GM06990 (cell line): Measurements from ENCODE around the gene NOX5.
"Not testable (repeated sequence)": the region's sequence is repeated elsewhere in the genome, so short reads cannot be mapped to it uniquely, and the experiment has no call there.

Source experiments
- DNase-seq: peaks from one replicate; pipeline ENCODE4 v3.0.0-alpha.2; 2011; ENCODE audit not compliant: insufficient read length; ENCODE audit errors: extremely low read depth
- H3K27me3 ChIP-seq: replicated peaks from 2 replicates; pipeline ENCODE4 v1.6.0; 2011; ENCODE audit warnings: low read length; ENCODE audit not compliant: control insufficient read depth, insufficient read depth
- H3K36me3 ChIP-seq: 2 replicates; pipeline ENCODE4 v1.5.1; 2011; ENCODE audit warnings: low read length; ENCODE audit not compliant: control insufficient read depth, insufficient read depth
- H3K4me3 ChIP-seq: replicated peaks from 2 replicates; pipeline ENCODE4 v1.5.1; 2011; ENCODE audit warnings: low read depth, mild to moderate bottlenecking, control low read depth, low read length
- CTCF ChIP-seq: IDR thresholded peaks from 2 replicates; pipeline ENCODE4 v1.5.1; 2011; ENCODE audit warnings: low read length, control low read depth, mild to moderate bottlenecking, inconsistent platforms; ENCODE audit not compliant: insufficient read depth, poor library complexity, severe bottlenecking

The NOX5 gene

GRCh38 chr15:69014454-69014853 lies at the start of gene NOX5:
NOX5 (plus strand) TSS chr15:69014695; CDS start chr15:69014736, 41 bp downstream.
- no peak for DNase-seq
- TF ChIP-seq CTCF = no peak
- Histone ChIP-seq H3K27me3 (no peaks in the 10 kb centered on the region), H3K36me3 (no peaks in the 10 kb centered on the region), H3K4me3 (no peak within 1 kb of the TSS)

- no peak for DNase-seq
- Histone ChIP-seq H3K4me3 (no peak overlapping the region), H3K27me3 (no peaks in the 10 kb centered on the region), H3K36me3 (no peaks in the 10 kb centered on the region)
- no peak for TF ChIP-seq CTCF
Measured at GRCh38 chr15:68966996-68967395, 47.5 kb upstream of the NOX5 start.

GRCh38 chr15:68967948-68968347 lies 46.5 kb upstream of the NOX5 start:
- Histone ChIP-seq H3K4me3 (no peak overlapping the region), H3K27me3 (no peaks in the 10 kb centered on the region), H3K36me3 (no peaks in the 10 kb centered on the region)

GRCh38 chr15:68969298-68969697 lies 45.2 kb upstream of the NOX5 start:
- Histone ChIP-seq H3K4me3 (no peak overlapping the region), H3K36me3 (no peaks in the 10 kb centered on the region), H3K27me3 (no peaks in the 10 kb centered on the region)
- no peak for DNase-seq
- no peak for TF ChIP-seq CTCF

More at GRCh38 chr15:68967948-68968347, 46.5 kb upstream of the NOX5 start:
- no peak for DNase-seq
- no peak for TF ChIP-seq CTCF

- H3K36me3 ChIP-seq = no peaks in the 10 kb centered on the region
- no peak overlapping the region for H3K4me3 ChIP-seq
- TF ChIP-seq CTCF = no peak
- no peaks in the 10 kb centered on the region for H3K27me3 ChIP-seq
- DNase-seq = no peak
Measured at GRCh38 chr15:68972201-68973065, 42.1 kb upstream of the NOX5 start.

GRCh38 chr15:68975651-68976160 lies 38.8 kb upstream of the NOX5 start:
- not testable (repeated sequence) for H3K4me3 ChIP-seq, H3K36me3 ChIP-seq, H3K27me3 ChIP-seq, DNase-seq

- H3K4me3 ChIP-seq, H3K27me3 ChIP-seq, H3K36me3 ChIP-seq, DNase-seq: not testable (repeated sequence)
Measured at GRCh38 chr15:68977426-68977825, 37.1 kb upstream of the NOX5 start.
